Cardiac septum (tissue), 1 donor: ENCODE measurements around the gene TAOK3. TPM values are rescaled to one million over a fixed set of nuclear protein-coding genes. Genes with fewer than 3 reads are reported as not detected.

Source experiments
- DNase-seq: peaks from one replicate; pipeline ENCODE4 v3.0.0-alpha.2; 2020; ENCODE audit warnings: low spot score
- intact Hi-C: fragments of 100-400 bp; cut with DNase I; formaldehyde crosslinking; loops from one replicate; pipeline ENCODE4 v1.14.0; 2022
- total RNA-seq: library from RNA; stranded (reverse); fragmentation: NEBNext Ultra II Directional; extraction: Animal tissue kit (Norgen Biotek cat#: 25700); gene quantifications from one replicate; pipeline ENCODE4 v1.2.1, GENCODE V29; 2021
- donor health status: DM: no; HTN: no; CAD: no.

TAOK3 gene
- total RNA-seq, 1 donor from 2014 or later, result 21.7 TPM

GRCh38 chr12:118122264-118122663, 250.4 kb downstream of the TAOK3 start:
- no peak for DNase-seq
- intact Hi-C loops, result no loop called here

GRCh38 chr12:118120579-118121363, 251.9 kb downstream of the TAOK3 start:
- intact Hi-C loops, result loop anchor here (1.0 kb wide), 1 partner anchor 256 kb away; the partner anchor contains the start of gene SUDS3
- DNase-seq, result peak; percentile 87

- intact Hi-C loops, result no loop called here
- DNase-seq, result no peak
Measured at GRCh38 chr12:118119449-118119879, 253.2 kb downstream of the TAOK3 start.

GRCh38 chr12:118109088-118109487, 263.6 kb downstream of the TAOK3 start:
- intact Hi-C loops, result no loop called here
- no peak for DNase-seq

- no peak for DNase-seq
- intact Hi-C loops, result no loop called here
Measured at GRCh38 chr12:118107694-118108093, 265.0 kb downstream of the TAOK3 start.

- intact Hi-C loops, result no loop called here
- DNase-seq, result no peak
Measured at GRCh38 chr12:118107011-118107410, 265.7 kb downstream of the TAOK3 start.

- DNase-seq, result peak; percentile 88
- intact Hi-C loops, result loop anchor here (1.0 to 2.0 kb wide), 2 partner anchors 43 to 51 kb away; no protein-coding TSS in a partner anchor
Measured at GRCh38 chr12:118103601-118104382, 268.9 kb downstream of the TAOK3 start, which contains the start of gene VSIG10. VSIG10 (minus strand) TSS chr12:118104011; CDS start chr12:118103671, 340 bp downstream.

GRCh38 chr12:118103201-118103600, 269.5 kb downstream of the TAOK3 start:
- DNase-seq, result no peak
- intact Hi-C loops, result loop anchor here (1.0 to 2.0 kb wide), 2 partner anchors 43 to 50 kb away; no protein-coding TSS in a partner anchor

- intact Hi-C loops, result loop anchor here (1.0 to 2.0 kb wide), 2 partner anchors 42 to 50 kb away; no protein-coding TSS in a partner anchor
- no peak for DNase-seq
Measured at GRCh38 chr12:118102609-118103008, 270.1 kb downstream of the TAOK3 start.

GRCh38 chr12:118102070-118102469, 270.6 kb downstream of the TAOK3 start:
- no peak for DNase-seq
- intact Hi-C loops, result loop anchor here (2.0 kb wide), 1 partner anchor 49 kb away; no protein-coding TSS in a partner anchor

GRCh38 chr12:118101051-118101450, 271.7 kb downstream of the TAOK3 start:
- no peak for DNase-seq
- intact Hi-C loops, result no loop called here

Other genes starting within 250 kb of the TAOK3 start
- 344 TPM for gene PEBP1, start 236.8 kb downstream of the TAOK3 start, total RNA-seq
- gene SUDS3, start 3.6 kb upstream of the TAOK3 start, total RNA-seq, result 25.4 TPM